Left ventricle myocardium inferior (tissue), 1 donor: ENCODE results near the gene SLX4. TPM values are rescaled to one million over a fixed set of nuclear protein-coding genes. Genes with fewer than 3 reads are reported as not detected.

Experiments used
- DNase-seq: peaks from one replicate; pipeline ENCODE4 v3.0.0-alpha.2; 2020
- H3K27ac ChIP-seq: fragments of 200-600 bp; replicated peaks from 2 replicates; pipeline ENCODE4 v1.8.0; 2021
- H3K27me3 ChIP-seq: fragments of 200-600 bp; 2 replicates; pipeline ENCODE4 v1.8.0; 2021; ENCODE audit warnings: low read depth
- H3K36me3 ChIP-seq: fragments of 200-600 bp; 2 replicates; pipeline ENCODE4 v1.8.0; 2021
- H3K4me1 ChIP-seq: fragments of 200-600 bp; 2 replicates; pipeline ENCODE4 v1.8.0; 2021
- H3K4me3 ChIP-seq: fragments of 200-600 bp; 2 replicates; pipeline ENCODE4 v1.8.0; 2021; ENCODE audit warnings: mild to moderate bottlenecking, moderate library complexity
- H3K9me3 ChIP-seq: fragments of 200-600 bp; replicated peaks from 2 replicates; pipeline ENCODE4 v1.8.0; 2021
- intact Hi-C: fragments of 100-400 bp; cut with micrococcal nuclease; formaldehyde crosslinking; loops from one replicate; pipeline ENCODE4 v1.11.0; 2022
- total RNA-seq: library from RNA; stranded (reverse); fragmentation: NEBNext Ultra II Directional; extraction: Animal tissue kit (Norgen Biotek cat#: 25700); gene quantifications from one replicate; pipeline ENCODE4 v1.2.1, GENCODE V29; 2021
- TF ChIP-seq, protein P1 (sequence below): fragments of 200-600 bp; IDR thresholded peaks from 2 replicates; pipeline ENCODE4 v1.8.0; 2021; ENCODE audit warnings: antibody characterized with exemption, mild to moderate bottlenecking, borderline replicate concordance
- donor health status: DM: no; HTN: yes; CAD: no; lungs with severe emphysema.

SLX4 gene
- total RNA-seq, 1 donor from 2014 or later: 2.5 TPM

DNA sequence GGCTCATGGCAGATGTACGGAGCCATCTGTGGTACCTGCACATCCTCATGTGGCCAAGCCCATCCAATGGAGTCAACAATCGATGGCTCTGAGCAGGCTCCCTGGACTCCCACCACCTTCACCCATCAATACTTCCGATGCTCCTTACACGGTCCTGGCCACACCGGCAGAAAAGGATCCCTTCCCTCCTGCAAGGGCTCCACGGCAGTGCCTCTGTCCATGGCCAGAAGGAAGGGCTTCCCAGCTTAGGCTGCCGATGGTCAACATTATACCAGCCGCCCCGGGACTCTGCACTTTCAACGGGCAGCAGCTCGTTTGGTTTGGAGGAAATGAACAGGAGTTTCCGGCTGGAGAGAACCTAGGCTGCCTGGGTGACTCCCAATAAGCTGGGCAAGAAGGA, 13.2 kb downstream of the SLX4 start:
- TF ChIP-seq, protein P1, sequence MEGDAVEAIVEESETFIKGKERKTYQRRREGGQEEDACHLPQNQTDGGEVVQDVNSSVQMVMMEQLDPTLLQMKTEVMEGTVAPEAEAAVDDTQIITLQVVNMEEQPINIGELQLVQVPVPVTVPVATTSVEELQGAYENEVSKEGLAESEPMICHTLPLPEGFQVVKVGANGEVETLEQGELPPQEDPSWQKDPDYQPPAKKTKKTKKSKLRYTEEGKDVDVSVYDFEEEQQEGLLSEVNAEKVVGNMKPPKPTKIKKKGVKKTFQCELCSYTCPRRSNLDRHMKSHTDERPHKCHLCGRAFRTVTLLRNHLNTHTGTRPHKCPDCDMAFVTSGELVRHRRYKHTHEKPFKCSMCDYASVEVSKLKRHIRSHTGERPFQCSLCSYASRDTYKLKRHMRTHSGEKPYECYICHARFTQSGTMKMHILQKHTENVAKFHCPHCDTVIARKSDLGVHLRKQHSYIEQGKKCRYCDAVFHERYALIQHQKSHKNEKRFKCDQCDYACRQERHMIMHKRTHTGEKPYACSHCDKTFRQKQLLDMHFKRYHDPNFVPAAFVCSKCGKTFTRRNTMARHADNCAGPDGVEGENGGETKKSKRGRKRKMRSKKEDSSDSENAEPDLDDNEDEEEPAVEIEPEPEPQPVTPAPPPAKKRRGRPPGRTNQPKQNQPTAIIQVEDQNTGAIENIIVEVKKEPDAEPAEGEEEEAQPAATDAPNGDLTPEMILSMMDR: no peak

DNA sequence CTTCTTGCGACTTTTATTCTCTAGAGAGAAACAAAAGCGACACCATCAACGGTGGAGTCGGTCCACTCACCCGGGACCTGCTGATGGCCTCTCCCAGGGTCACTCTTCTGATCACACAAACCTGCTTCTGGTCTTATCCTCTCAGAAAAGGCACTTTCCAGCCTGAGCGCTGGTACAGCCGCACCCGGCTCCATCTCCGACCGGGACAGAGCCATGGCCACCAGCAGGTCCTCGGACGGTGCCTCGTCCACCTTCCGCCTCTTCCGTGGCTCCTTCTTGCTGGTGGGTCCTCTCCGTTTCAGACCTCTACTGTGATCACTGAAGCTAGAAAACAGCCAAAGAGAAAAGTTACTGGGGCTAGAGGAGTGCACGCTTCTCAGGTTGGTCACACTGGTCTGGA, 13.7 kb downstream of the SLX4 start:
- Histone ChIP-seq H3K27me3 (no peaks in the 10 kb centered on the region), H3K4me3 (no peak overlapping the region), H3K27ac (no peak overlapping the region), H3K9me3 (no peaks in the 10 kb centered on the region), H3K36me3 (peaks cover 17% of the 10 kb centered on the region), H3K4me1 (peaks cover 16% of the 10 kb centered on the region)
- no peak for DNase-seq
- TF ChIP-seq, protein P1: no peak
- intact Hi-C loops: no loop called here

More for the DNA sequence above, 13.2 kb downstream of the SLX4 start:
- intact Hi-C loops: no loop called here
- no peak for DNase-seq
- Histone ChIP-seq H3K27me3 (no peaks in the 10 kb centered on the region), H3K4me3 (no peak overlapping the region), H3K27ac (no peak overlapping the region), H3K9me3 (no peaks in the 10 kb centered on the region), H3K4me1 (peaks cover 13% of the 10 kb centered on the region), H3K36me3 (peaks cover 17% of the 10 kb centered on the region)

DNA sequence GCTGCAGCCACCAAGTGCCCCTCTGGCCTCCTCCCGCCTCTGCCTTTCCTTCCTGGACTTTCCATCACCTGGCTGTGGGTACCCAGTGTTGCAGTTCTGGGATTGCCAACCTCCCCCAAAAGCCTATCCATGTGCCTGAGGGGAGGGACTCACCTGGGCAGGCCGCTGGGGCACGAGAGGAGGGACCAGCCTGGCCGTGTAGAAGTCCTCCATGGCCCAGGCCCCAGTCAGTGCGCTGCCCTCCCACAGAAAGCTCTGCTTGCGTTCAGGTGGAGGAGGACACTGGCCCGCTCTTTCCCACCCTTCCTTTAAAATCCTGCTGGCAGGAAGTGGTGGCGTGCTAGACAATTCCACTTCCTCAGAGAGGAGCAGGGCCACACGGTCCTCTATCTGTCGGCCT, 14.2 kb downstream of the SLX4 start:
- H3K9me3 ChIP-seq: no peaks in the 10 kb centered on the region
- TF ChIP-seq, protein P1: no peak
- peaks cover 17% of the 10 kb centered on the region for H3K36me3 ChIP-seq
- no peak overlapping the region for H3K4me3 ChIP-seq
- DNase-seq: no peak
- intact Hi-C loops: no loop called here
- H3K27me3 ChIP-seq: no peaks in the 10 kb centered on the region
- H3K4me1 ChIP-seq: peaks cover 16% of the 10 kb centered on the region
- no peak overlapping the region for H3K27ac ChIP-seq

DNA sequence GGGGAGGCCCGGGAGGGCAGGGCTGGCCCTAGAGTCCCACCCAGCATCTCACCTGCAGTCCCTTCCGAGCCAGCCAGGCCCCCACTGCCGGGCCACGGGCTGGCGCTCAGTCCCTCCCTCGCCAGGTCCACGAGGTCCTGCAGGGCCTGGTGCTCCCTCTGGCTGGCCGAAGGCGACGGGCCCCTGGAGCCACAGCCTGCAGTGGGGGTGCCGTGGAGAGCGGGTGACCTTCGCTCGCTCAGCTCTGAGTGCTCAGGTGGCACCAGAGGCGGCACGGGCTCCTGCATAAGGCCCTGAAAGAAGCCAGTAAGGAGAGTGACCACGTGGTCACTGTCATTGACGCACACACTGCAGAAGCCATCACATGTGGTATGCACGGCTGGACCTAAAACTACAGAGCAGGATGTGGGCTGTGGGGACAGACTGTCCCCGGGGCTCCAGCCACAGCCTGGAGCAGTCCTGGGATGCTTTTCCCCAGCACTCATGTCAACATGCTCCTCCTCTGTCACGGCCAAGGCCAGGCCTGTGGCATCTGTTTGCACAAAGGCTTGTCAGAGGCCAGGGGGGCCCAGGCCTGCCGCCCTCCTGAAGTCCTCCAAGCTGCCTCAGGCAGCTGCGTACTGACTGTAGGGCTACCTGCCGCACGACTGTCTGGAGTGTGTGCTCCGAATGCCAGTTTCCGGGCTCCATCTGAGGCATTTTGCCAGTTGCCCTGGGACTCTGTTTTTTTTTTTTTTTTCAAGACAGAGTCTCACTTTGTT, 15.1 kb downstream of the SLX4 start:
- H3K36me3 ChIP-seq: peaks cover 17% of the 10 kb centered on the region
- no peak overlapping the region for H3K4me3 ChIP-seq
- intact Hi-C loops: no loop called here

DNA sequence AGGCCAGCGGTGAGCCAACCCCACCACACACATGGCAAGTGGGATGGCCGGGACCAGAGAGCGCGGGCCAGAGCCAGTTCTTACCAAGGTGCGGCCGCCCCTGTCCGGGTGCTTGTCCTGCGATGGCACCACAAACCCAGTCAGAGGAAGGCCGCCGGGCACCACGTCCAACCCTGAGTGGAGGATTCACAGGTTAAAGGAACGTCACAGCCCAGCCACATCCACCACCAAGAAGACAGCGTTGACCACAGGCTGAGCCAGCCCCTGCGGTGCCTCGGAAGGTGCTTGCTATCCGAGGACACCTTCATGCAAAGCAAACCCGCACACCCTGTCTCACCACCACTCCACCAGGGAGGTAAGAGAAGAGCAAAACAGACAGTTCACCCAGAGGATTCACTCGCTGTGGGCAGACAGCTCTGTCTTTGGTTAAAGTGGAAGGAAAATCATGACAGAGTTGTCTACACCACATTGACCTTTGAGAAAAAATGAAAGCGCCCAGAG, 15.8 kb downstream of the SLX4 start:
- DNase-seq: no peak
- Histone ChIP-seq H3K36me3 (peaks cover 19% of the 10 kb centered on the region), H3K4me3 (no peak overlapping the region), H3K27ac (peak overlapping the region; percentile 25), H3K9me3 (no peaks in the 10 kb centered on the region), H3K4me1 (peaks cover 24% of the 10 kb centered on the region), H3K27me3 (no peaks in the 10 kb centered on the region)
- intact Hi-C loops: no loop called here
- TF ChIP-seq, protein P1: no peak

More for the DNA sequence above, 15.1 kb downstream of the SLX4 start:
- DNase-seq: no peak
- Histone ChIP-seq H3K27me3 (no peaks in the 10 kb centered on the region), H3K4me1 (peaks cover 19% of the 10 kb centered on the region), H3K9me3 (no peaks in the 10 kb centered on the region), H3K27ac (peak overlapping the region; percentile 25)
- TF ChIP-seq, protein P1: no peak
